Neutrophil (primary cell): Measurements from ENCODE around the gene MTAP.

Source experiments
- H3K27ac ChIP-seq: fragments of 200-600 bp; sonication (generic); 2 replicates; pipeline ENCODE4 v1.5.1; 2016; ENCODE audit warnings: mild to moderate bottlenecking, moderate library complexity
- H3K27me3 ChIP-seq: fragments of 200-600 bp; sonication (generic); 2 replicates; pipeline ENCODE4 v1.6.0; 2016; ENCODE audit warnings: mild to moderate bottlenecking
- H3K36me3 ChIP-seq: fragments of 200-600 bp; sonication (generic); 2 replicates; pipeline ENCODE4 v1.5.1; 2017
- H3K4me1 ChIP-seq, 2 experiments: fragments of 200-600 bp in 1 of 2; sonication (generic) in 1 of 2; 1 replicate in 1 of 2; 2 replicates in 1 of 2; pipeline versions ENCODE4 v1.5.1 to v1.6.1; 2013 to 2016; ENCODE audit warnings: low read depth in 1 of 2, low read length in 1 of 2, mild to moderate bottlenecking in 1 of 2, moderate library complexity in 1 of 2; ENCODE audit not compliant: control insufficient read depth in 1 of 2, insufficient read depth in 1 of 2
- H3K4me3 ChIP-seq, 2 experiments: fragments of 200-600 bp in 1 of 2; sonication (generic) in 1 of 2; 1 replicate in 1 of 2; 2 replicates in 1 of 2; pipeline ENCODE4 v1.5.1; 2013 to 2016; ENCODE audit warnings: low read depth in 1 of 2, low read length in 1 of 2, mild to moderate bottlenecking in 1 of 2, moderate library complexity in 1 of 2
- H3K9me3 ChIP-seq: fragments of 200-600 bp; sonication (generic); 2 replicates; pipeline ENCODE4 v1.5.1; 2016
- CTCF ChIP-seq: fragments of 200-600 bp; sonication (generic); IDR thresholded peaks from 2 replicates; pipeline ENCODE4 v1.5.1; 2016; ENCODE audit warnings: antibody characterized with exemption

MTAP gene

GRCh38 chr9:21982861-21983560, 180.6 kb downstream of the MTAP start:
- peaks cover 6 to 11% of the 10 kb centered on the region in 2 experiments for H3K4me1 ChIP-seq
- no peak overlapping the region for H3K4me3 ChIP-seq
- H3K27ac ChIP-seq = no peak overlapping the region
- H3K36me3 ChIP-seq = no peaks in the 10 kb centered on the region
- H3K27me3 ChIP-seq = peaks cover 89% of the 10 kb centered on the region
- H3K9me3 ChIP-seq = no peaks in the 10 kb centered on the region
- TF ChIP-seq CTCF = no peak

- no peak overlapping the region for H3K27ac ChIP-seq
- peaks cover 89% of the 10 kb centered on the region for H3K27me3 ChIP-seq
- no peak for TF ChIP-seq CTCF
Measured at GRCh38 chr9:21983561-21983935, 181.1 kb downstream of the MTAP start.

GRCh38 chr9:21984101-21984500, 181.7 kb downstream of the MTAP start:
- Histone ChIP-seq H3K9me3 (no peaks in the 10 kb centered on the region), H3K27ac (no peak overlapping the region), H3K4me1 (peaks cover 6 to 11% of the 10 kb centered on the region in 2 experiments), H3K4me3 (no peak overlapping the region), H3K27me3 (peaks cover 89% of the 10 kb centered on the region), H3K36me3 (no peaks in the 10 kb centered on the region)
- no peak for TF ChIP-seq CTCF

More at GRCh38 chr9:21983561-21983935, 181.1 kb downstream of the MTAP start:
- Histone ChIP-seq H3K36me3 (no peaks in the 10 kb centered on the region), H3K9me3 (no peaks in the 10 kb centered on the region), H3K4me1 (peaks cover 6 to 11% of the 10 kb centered on the region in 2 experiments), H3K4me3 (no peak overlapping the region)

GRCh38 chr9:21985964-21986667, 183.7 kb downstream of the MTAP start:
- Histone ChIP-seq H3K36me3 (no peaks in the 10 kb centered on the region), H3K4me3 (no peak overlapping the region), H3K4me1 (peaks cover 6 to 17% of the 10 kb centered on the region in 2 experiments), H3K27ac (no peak overlapping the region), H3K27me3 (peaks cover 92% of the 10 kb centered on the region), H3K9me3 (no peaks in the 10 kb centered on the region)
- no peak for TF ChIP-seq CTCF
